ENCODE results near the gene ASTN2. TPM values are rescaled to one million over a fixed set of nuclear protein-coding genes. Genes with fewer than 3 reads are reported as not detected.

Gene ASTN2
- total and polyA plus RNA-seq, 9 of the 15 experiments (the other 6 are each of a cell fraction or from before 2014, with no cell fraction given): 0.56 to 3.5 (median 1.9) TPM

- peak; percentile 56 for TF ChIP-seq MGA (IDR thresholded peaks at IDR 0.05)
- TF ChIP-seq IFI16 (CRISPR knock-in tag; IDR thresholded peaks at IDR 0.05): no peak
- TF ChIP-seq UBTF (IDR thresholded peaks at IDR 0.05; ENCODE audit: borderline replicate concordance in 1 of 2, low read depth in 2 of 2, low read length in 2 of 2): no peak
- TF ChIP-seq PCBP1 (IDR thresholded peaks at IDR 0.05; ENCODE audit: low read depth, low read length, poor library complexity, severe bottlenecking): no peak
- TF ChIP-seq MTA2 (IDR thresholded peaks at IDR 0.05; ENCODE audit: low read depth): peak; percentile 92
- no peak for TF ChIP-seq ETV6 (IDR thresholded peaks at IDR 0.05; ENCODE audit: borderline replicate concordance in 1 of 2, low read depth in 2 of 2, low read length in 1 of 2)
- TF ChIP-seq ETV6 (CRISPR knock-in tag; IDR thresholded peaks at IDR 0.05; ENCODE audit: borderline replicate concordance): no peak
- no peak for TF ChIP-seq SPI1 (IDR thresholded peaks at IDR 0.05; ENCODE audit: borderline replicate concordance, low read depth, low read length)
- no peak for TF ChIP-seq CTCF (IDR thresholded peaks at IDR 0.05 in 2 of 3, conservative IDR thresholded peaks at IDR 0.05 in 1 of 3; ENCODE audit: insufficient read depth in 2 of 3, low read depth in 1 of 3, low read length in 3 of 3)
- TF ChIP-seq ZFP36 (IDR thresholded peaks at IDR 0.05; ENCODE audit: low read depth, low read length, partially characterized antibody): peak; percentile 11
Observed at GRCh38 chr9:116422119-116422979, 992.5 kb downstream of the ASTN2 start (continued).

Data from K562 (cell line).